ENCODE results near the gene HPGDS.
"Not testable (repeated sequence)": the region's sequence is repeated elsewhere in the genome, so short reads cannot be mapped to it uniquely, and the experiment has no call there.

HPGDS gene

DNA sequence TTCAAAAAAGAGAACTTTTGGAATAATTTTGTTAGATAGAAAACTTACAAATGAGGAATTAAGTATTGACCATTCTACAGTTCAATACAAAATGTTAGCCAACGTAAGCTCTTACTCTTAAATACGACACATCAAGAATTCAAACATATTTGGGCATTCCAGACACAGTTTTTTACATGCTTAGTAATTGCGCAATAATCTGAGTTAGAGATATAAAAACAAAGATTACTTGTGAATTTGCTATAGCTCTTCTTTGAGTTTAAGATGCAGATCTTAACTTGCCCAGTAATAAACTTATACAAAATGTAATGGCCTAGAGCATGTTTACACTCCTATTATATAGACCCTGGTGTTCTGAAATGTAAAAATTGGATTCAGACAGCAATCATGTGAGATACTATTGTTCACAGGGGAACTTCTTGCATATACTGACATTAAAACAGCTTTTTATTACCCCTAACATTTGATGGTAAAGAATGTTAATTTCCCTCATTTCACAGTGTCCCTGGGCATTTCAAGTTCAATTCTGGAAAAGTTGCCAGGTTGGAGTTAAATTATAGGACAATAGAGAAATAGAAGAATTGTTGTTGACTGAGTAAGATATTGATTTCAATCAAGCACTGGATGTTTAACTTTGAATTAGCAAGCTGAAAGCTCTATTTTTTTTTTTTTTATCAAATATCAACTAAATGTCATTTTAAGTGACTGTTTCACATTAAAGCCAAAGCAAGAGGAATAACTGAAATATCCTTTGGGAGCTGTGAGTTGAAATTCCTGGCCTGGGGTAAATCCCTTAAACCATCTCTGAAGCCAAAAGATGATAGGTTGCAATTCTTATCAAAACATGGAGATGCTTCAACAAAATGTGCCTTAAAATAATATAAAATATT lies 910 bp downstream of the HPGDS start:
- no peak for DNase-seq (ENCODE audit: low read depth)
- TF ChIP-seq CTCF (conservative IDR thresholded peaks at IDR 0.05; ENCODE audit: control insufficient read depth, insufficient read depth, low read depth, low read length) = no peak

DNA sequence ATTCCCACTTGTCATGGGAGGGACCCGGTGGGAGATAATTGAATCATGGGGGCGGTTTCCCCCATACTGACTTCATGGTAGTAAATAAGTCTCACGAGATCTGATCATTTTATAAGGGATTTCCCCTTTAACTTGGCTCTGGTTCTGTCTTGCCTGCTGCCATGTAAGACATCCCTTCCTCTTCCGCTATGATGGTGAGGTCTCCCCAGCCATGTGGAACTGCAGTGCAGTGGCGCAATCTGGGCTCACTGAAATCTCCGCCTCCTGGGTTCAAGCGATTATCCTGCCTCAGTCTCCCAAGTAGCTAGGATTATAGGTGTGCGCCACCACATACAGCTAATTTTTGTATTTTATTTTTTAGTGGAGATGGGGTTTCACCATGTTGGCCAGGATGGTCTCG lies 2.9 kb downstream of the HPGDS start:
- no peak for TF ChIP-seq CTCF (conservative IDR thresholded peaks at IDR 0.05; ENCODE audit: control insufficient read depth, insufficient read depth, low read depth, low read length)
- H3K4me3 ChIP-seq (ENCODE audit: control insufficient read depth, low read depth, low read length) = no peak overlapping the region
- DNase-seq (ENCODE audit: low read depth) = no peak

More for the DNA sequence above, 910 bp downstream of the HPGDS start:
- no peak overlapping the region for H3K4me3 ChIP-seq (ENCODE audit: control insufficient read depth, low read depth, low read length)

DNA sequence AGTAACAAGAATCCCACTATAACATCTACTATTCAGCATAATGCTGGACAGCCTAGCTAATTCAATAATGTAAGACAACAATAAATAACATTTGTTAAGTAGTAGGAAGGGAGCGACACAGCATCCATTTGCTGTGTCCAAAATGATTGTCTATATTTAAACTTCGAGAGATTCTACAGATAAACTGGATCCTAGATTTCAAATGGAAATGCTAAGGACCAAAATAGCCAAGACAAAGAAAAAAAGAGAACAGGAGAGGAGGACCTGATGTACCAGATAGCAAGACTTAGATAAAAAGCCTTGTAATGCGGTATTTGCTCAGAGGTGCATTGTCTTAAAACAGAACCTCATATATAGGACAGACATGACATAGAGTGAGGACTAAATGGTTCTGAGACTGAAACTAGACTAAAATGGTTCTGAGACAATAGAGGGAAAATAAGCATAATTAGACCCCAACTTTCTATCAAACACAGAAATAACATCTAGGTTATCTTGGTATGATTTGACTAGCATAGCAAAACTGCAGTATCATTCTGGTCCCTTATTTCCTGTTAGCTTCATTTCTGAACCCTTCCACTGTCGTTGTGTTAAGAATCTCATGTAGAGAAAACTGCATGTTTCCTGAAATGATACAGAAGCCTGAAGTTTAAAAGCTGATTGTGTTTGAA lies 3.8 kb downstream of the HPGDS start:
- TF ChIP-seq CTCF (conservative IDR thresholded peaks at IDR 0.05; ENCODE audit: control insufficient read depth, insufficient read depth, low read depth, low read length) = no peak
- H3K4me3 ChIP-seq (ENCODE audit: control insufficient read depth, low read depth, low read length) = no peak overlapping the region
- no peak for DNase-seq (ENCODE audit: low read depth)

- not testable (repeated sequence) for H3K4me3 ChIP-seq (ENCODE audit: control insufficient read depth, low read depth, low read length); DNase-seq (ENCODE audit: low read depth)
These were observed 5.8 kb downstream of the HPGDS start for GRCh38 chr4:94336791-94337190.

- no peak overlapping the region for H3K4me3 ChIP-seq (ENCODE audit: control insufficient read depth, low read depth, low read length)
- DNase-seq (ENCODE audit: low read depth) = no peak
These were observed 6.3 kb downstream of the HPGDS start for GRCh38 chr4:94336303-94336702.

DNA sequence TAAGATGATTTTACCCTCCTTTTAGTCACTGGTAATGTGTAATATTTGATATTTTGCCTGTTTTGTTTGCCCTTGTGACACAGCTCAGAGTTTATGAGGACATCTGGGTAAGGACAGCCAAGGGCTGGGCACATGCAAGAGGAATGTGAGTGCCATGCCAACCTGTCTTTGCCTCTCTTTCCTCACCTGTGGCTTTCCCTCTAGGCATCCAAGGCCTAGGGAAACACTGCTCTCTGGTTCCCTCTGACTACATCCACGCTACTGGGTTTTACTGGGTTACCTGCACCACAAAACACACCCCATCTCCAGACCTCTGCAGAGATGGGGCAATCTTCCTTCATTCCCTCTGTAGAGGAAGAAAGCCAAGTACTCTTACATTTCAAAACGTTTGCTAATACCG lies 7.7 kb downstream of the HPGDS start:
- no peak for TF ChIP-seq CTCF (conservative IDR thresholded peaks at IDR 0.05; ENCODE audit: control insufficient read depth, insufficient read depth, low read depth, low read length)
- H3K4me3 ChIP-seq (ENCODE audit: control insufficient read depth, low read depth, low read length) = no peak overlapping the region
- no peak for DNase-seq (ENCODE audit: low read depth)

More at GRCh38 chr4:94336303-94336702, 6.3 kb downstream of the HPGDS start:
- no peak for TF ChIP-seq CTCF (conservative IDR thresholded peaks at IDR 0.05; ENCODE audit: control insufficient read depth, insufficient read depth, low read depth, low read length)

- no peak overlapping the region for H3K4me3 ChIP-seq (ENCODE audit: control insufficient read depth, low read depth, low read length)
- DNase-seq (ENCODE audit: low read depth) = no peak
These were observed 8.2 kb downstream of the HPGDS start for GRCh38 chr4:94334476-94334875.

More at GRCh38 chr4:94334476-94334875, 8.2 kb downstream of the HPGDS start:
- TF ChIP-seq CTCF (conservative IDR thresholded peaks at IDR 0.05; ENCODE audit: control insufficient read depth, insufficient read depth, low read depth, low read length) = no peak
